ENCODE measurements around the gene NMNAT2. TPM values are rescaled to one million over a fixed set of nuclear protein-coding genes. Genes with fewer than 3 reads are reported as not detected.

Gene NMNAT2
- total and polyA plus RNA-seq, 2 donors (not counting 3 experiments of a cell fraction or from before 2014, with no cell fraction given) = 0.28 to 0.38 TPM

DNA sequence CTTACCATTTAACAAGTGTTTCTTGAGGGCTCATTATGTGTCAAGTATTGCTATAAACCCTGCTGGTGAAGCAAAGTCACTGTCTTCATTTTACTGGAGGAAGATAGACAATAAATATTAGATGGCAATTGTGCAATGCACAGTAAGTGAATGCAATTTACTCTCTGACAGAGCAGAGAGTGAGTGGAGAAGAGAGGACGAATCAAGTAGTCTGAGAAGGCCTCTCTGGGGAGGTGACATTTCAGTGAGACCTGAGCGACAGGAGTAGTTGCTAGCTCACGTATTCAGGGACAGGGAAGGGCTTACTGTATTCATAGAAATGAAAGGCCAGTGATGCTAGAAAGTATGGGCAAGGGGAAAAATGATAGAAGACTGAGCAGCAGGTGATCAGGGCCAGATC, 1.2 kb upstream of the NMNAT2 start:
- no peaks in the 10 kb centered on the region for H3K9me1 ChIP-seq (replicated peaks; ENCODE audit: control insufficient read depth, extremely low read depth, insufficient read depth, low read length)
- no TSS peak for BruUV-seq (replicated peaks)
- peaks cover 42 to 52% of the 10 kb centered on the region in 2 experiments for H3K27me3 ChIP-seq (ENCODE audit: control insufficient read depth in 2 of 2, insufficient read depth in 2 of 2, low read length in 2 of 2)
- TF ChIP-seq GATA2 (IDR thresholded peaks at IDR 0.05; ENCODE audit: insufficient read depth, insufficient read length, low read depth, low read length) (no peak), POLR2A (IDR thresholded peaks at IDR 0.05; ENCODE audit: low read depth, low read length) (no peak), JUN (IDR thresholded peaks at IDR 0.05; ENCODE audit: borderline replicate concordance, insufficient read depth, insufficient read length, low read depth) (no peak), MYC (IDR thresholded peaks at IDR 0.05; ENCODE audit: low read depth, low read length) (no peak), EZH2 (IDR thresholded peaks at IDR 0.05; ENCODE audit: borderline replicate concordance, low read depth, low read length, severe bottlenecking) (no peak), FOS (IDR thresholded peaks at IDR 0.05; ENCODE audit: borderline replicate concordance, insufficient read depth, low read length) (no peak), POLR2AphosphoS5 (IDR thresholded peaks at IDR 0.05; ENCODE audit: insufficient read depth, low read depth, low read length) (no peak)
- TF ChIP-seq, protein P1, sequence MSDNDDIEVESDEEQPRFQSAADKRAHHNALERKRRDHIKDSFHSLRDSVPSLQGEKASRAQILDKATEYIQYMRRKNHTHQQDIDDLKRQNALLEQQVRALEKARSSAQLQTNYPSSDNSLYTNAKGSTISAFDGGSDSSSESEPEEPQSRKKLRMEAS (IDR thresholded peaks at IDR 0.05; ENCODE audit: insufficient read depth, insufficient read length) = no peak
- TF ChIP-seq, protein P2, sequence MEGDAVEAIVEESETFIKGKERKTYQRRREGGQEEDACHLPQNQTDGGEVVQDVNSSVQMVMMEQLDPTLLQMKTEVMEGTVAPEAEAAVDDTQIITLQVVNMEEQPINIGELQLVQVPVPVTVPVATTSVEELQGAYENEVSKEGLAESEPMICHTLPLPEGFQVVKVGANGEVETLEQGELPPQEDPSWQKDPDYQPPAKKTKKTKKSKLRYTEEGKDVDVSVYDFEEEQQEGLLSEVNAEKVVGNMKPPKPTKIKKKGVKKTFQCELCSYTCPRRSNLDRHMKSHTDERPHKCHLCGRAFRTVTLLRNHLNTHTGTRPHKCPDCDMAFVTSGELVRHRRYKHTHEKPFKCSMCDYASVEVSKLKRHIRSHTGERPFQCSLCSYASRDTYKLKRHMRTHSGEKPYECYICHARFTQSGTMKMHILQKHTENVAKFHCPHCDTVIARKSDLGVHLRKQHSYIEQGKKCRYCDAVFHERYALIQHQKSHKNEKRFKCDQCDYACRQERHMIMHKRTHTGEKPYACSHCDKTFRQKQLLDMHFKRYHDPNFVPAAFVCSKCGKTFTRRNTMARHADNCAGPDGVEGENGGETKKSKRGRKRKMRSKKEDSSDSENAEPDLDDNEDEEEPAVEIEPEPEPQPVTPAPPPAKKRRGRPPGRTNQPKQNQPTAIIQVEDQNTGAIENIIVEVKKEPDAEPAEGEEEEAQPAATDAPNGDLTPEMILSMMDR (IDR thresholded peaks at IDR 0.05; ENCODE audit: extremely low read depth in 1 of 2, insufficient read depth in 1 of 2, low read depth in 1 of 2, low read length in 2 of 2) = no peak
- no peaks in the 10 kb centered on the region for H4K20me1 ChIP-seq (replicated peaks; ENCODE audit: control insufficient read depth, extremely low read depth, insufficient read depth, low read length)
- no peaks in the 10 kb centered on the region for H3K79me2 ChIP-seq (ENCODE audit: control insufficient read depth, insufficient read depth, low read length)
- FAIRE-seq (no peak), DNase-seq (ENCODE audit: low read depth, low spot score) (no peak)
- ChIA-PET CTCF (no interaction called here), POLR2A (no interaction called here)
- no peak overlapping the region for H3K9ac ChIP-seq (replicated peaks; ENCODE audit: extremely low read depth, insufficient read depth, low read length)
- H3K27ac ChIP-seq (ENCODE audit: insufficient read depth, low read depth, low read length) = no peak overlapping the region
- dilution Hi-C loops (cut with MboI; ENCODE audit: extremely low pct_ligation_motif_present, low sequenced_read_pairs) (no loop called here), intact Hi-C loops (cut with micrococcal nuclease) (no loop called here)
- H3K36me3 ChIP-seq (ENCODE audit: control insufficient read depth in 2 of 2, extremely low read depth in 1 of 2, insufficient read depth in 2 of 2, low read length in 2 of 2) = no peaks in the 10 kb centered on the region
- no peak overlapping the region for H3K4me2 ChIP-seq (ENCODE audit: insufficient read depth, low read length)
- H2AFZ ChIP-seq (ENCODE audit: low read depth, low read length) = no peak overlapping the region
- peaks cover 3% of the 10 kb centered on the region for H3K4me1 ChIP-seq (ENCODE audit: control insufficient read depth, extremely low read depth, insufficient read depth, low read length)
- no peaks in the 10 kb centered on the region for H3K9me3 ChIP-seq (replicated peaks; ENCODE audit: control insufficient read depth, insufficient read depth, low read length)
- H3K4me3 ChIP-seq (replicated peaks in 1 of 3; ENCODE audit: insufficient read depth in 1 of 3, low read depth in 1 of 3, low read length in 3 of 3) = no peak overlapping the region
